Panc1 (cell line): ENCODE measurements around the gene TARP.

Experiments
- CTCF ChIP-seq: fragments of 450-650 bp; IDR thresholded peaks from 2 replicates; pipeline ENCODE4 v1.5.1; 2017; ENCODE audit warnings: mild to moderate bottlenecking
- POLR2AphosphoS5 ChIP-seq: IDR thresholded peaks from 2 replicates; pipeline ENCODE4 v1.6.1; 2012; ENCODE audit warnings: mild to moderate bottlenecking, low read depth, low read length, moderate library complexity
- REST ChIP-seq, 2 experiments: IDR thresholded peaks; 2 replicates each; pipeline ENCODE4 v1.6.1; 2011 to 2012; ENCODE audit warnings: low read depth in 2 of 2, control low read depth in 1 of 2, low read length in 1 of 2, mild to moderate bottlenecking in 1 of 2, moderate library complexity in 1 of 2; ENCODE audit not compliant: insufficient read depth in 1 of 2

- TF ChIP-seq CTCF (peak; percentile 99), REST (IDR thresholded peaks at IDR 0.05; ENCODE audit: insufficient read depth in 1 of 2, low read depth in 2 of 2, low read length in 1 of 2) (no peak), POLR2AphosphoS5 (no peak)
Measured at GRCh38 chr7:38215735-38216670, 57.4 kb downstream of the TARP start.
